ENCODE results near the gene CDKAL1.

Gene CDKAL1

GRCh38 chr6:21214738-21215448 lies 680.6 kb downstream of the CDKAL1 start:
- Histone ChIP-seq H3K4me3 (IDR thresholded peaks at IDR 0.05; ENCODE audit: insufficient read depth, low read depth, low read length) (no peak overlapping the region), H3K4me2 (no peak overlapping the region), H4K20me1 (ENCODE audit: insufficient read depth) (no peaks in the 10 kb centered on the region), H3K27me3 (ENCODE audit: insufficient read depth, low read depth) (no peaks in the 10 kb centered on the region), H3K79me2 (ENCODE audit: insufficient read depth, low read depth) (no peaks in the 10 kb centered on the region), H3K9ac (no peak overlapping the region), H2AFZ (ENCODE audit: low read depth) (no peak overlapping the region), H3K36me3 (ENCODE audit: insufficient read depth) (no peaks in the 10 kb centered on the region), H3K27ac (no peak overlapping the region), H3K4me1 (ENCODE audit: low read depth, poor library complexity, severe bottlenecking) (no peaks in the 10 kb centered on the region)
- TF ChIP-seq, protein P1, sequence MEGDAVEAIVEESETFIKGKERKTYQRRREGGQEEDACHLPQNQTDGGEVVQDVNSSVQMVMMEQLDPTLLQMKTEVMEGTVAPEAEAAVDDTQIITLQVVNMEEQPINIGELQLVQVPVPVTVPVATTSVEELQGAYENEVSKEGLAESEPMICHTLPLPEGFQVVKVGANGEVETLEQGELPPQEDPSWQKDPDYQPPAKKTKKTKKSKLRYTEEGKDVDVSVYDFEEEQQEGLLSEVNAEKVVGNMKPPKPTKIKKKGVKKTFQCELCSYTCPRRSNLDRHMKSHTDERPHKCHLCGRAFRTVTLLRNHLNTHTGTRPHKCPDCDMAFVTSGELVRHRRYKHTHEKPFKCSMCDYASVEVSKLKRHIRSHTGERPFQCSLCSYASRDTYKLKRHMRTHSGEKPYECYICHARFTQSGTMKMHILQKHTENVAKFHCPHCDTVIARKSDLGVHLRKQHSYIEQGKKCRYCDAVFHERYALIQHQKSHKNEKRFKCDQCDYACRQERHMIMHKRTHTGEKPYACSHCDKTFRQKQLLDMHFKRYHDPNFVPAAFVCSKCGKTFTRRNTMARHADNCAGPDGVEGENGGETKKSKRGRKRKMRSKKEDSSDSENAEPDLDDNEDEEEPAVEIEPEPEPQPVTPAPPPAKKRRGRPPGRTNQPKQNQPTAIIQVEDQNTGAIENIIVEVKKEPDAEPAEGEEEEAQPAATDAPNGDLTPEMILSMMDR (conservative IDR thresholded peaks at IDR 0.05; ENCODE audit: low read depth, low read length): no peak

GRCh38 chr6:21219241-21219640 lies 685.0 kb downstream of the CDKAL1 start:
- no peak overlapping the region for H3K9ac ChIP-seq
- H4K20me1 ChIP-seq (ENCODE audit: insufficient read depth): no peaks in the 10 kb centered on the region
- H3K27ac ChIP-seq: no peak overlapping the region
- TF ChIP-seq, protein P1 (conservative IDR thresholded peaks at IDR 0.05; ENCODE audit: low read depth, low read length): no peak
- no peaks in the 10 kb centered on the region for H3K79me2 ChIP-seq (ENCODE audit: insufficient read depth, low read depth)
- H3K4me2 ChIP-seq: no peak overlapping the region
- H3K36me3 ChIP-seq (ENCODE audit: insufficient read depth): no peaks in the 10 kb centered on the region
- H3K27me3 ChIP-seq (ENCODE audit: insufficient read depth, low read depth): no peaks in the 10 kb centered on the region
- H3K4me3 ChIP-seq (IDR thresholded peaks at IDR 0.05; ENCODE audit: insufficient read depth, low read depth, low read length): no peak overlapping the region
- H2AFZ ChIP-seq (ENCODE audit: low read depth): no peak overlapping the region
- H3K4me1 ChIP-seq (ENCODE audit: low read depth, poor library complexity, severe bottlenecking): no peaks in the 10 kb centered on the region

DNA sequence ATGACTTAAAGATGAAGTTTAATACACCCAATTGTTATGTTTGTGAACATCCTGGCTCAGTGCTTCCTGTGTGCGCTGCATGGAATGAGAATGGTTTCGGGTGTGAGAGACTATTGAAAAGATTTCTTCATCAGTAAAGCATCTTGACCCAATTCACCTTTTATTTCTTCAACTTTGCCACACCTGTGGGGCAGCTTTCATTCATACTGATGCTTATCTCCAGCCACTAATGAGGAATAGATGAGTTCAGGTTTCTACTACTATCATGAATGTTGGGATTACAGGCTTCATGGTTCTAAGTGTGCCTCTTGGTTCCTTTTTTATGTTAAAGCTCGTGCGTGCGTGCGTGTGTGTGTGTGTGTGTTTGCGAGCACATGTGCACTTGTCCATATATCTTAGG lies 685.6 kb downstream of the CDKAL1 start:
- no peak overlapping the region for H3K27ac ChIP-seq
- H3K4me1 ChIP-seq (ENCODE audit: low read depth, poor library complexity, severe bottlenecking): no peaks in the 10 kb centered on the region
- H2AFZ ChIP-seq (ENCODE audit: low read depth): no peak overlapping the region
- H3K36me3 ChIP-seq (ENCODE audit: insufficient read depth): no peaks in the 10 kb centered on the region
- TF ChIP-seq, protein P1 (conservative IDR thresholded peaks at IDR 0.05; ENCODE audit: low read depth, low read length): no peak
- H3K27me3 ChIP-seq (ENCODE audit: insufficient read depth, low read depth): no peaks in the 10 kb centered on the region
- no peak overlapping the region for H3K4me2 ChIP-seq
- no peaks in the 10 kb centered on the region for H4K20me1 ChIP-seq (ENCODE audit: insufficient read depth)
- no peaks in the 10 kb centered on the region for H3K79me2 ChIP-seq (ENCODE audit: insufficient read depth, low read depth)
- H3K9ac ChIP-seq: no peak overlapping the region
- no peak overlapping the region for H3K4me3 ChIP-seq (IDR thresholded peaks at IDR 0.05; ENCODE audit: insufficient read depth, low read depth, low read length)

DNA sequence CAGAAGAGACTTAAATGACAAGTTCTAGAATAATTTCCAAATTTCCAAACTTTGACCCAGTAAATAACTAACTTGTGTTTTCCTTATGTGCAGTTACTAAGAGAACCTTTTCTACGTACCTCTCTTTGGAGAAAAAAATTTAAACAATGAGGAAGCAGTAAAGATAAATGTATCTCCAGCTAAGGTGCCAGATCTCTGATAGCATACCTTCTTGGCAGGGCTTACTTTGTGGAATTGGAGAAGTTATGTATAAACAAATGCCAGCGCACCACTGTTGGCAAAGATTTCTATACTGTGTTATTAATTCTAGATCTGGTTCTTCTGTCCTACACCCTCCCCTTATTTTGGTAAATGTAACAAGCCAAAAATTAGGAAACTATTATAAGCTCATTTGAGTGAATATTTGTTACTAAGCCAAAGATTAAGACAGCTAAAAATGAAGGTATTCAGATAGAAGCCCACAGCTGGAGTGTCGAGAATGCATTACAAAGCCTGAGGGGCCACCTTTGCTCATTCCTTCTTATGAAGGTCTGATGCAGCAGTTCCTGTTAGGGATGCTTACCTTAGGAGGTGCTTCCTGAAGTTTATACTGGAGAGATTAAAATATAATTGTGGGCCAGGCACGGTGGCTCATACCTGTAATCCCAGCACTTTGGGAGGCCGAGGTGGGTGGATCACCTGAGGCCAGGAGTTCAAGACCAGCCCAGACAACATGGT lies 686.2 kb downstream of the CDKAL1 start:
- TF ChIP-seq, protein P1 (conservative IDR thresholded peaks at IDR 0.05; ENCODE audit: low read depth, low read length): no peak
- Histone ChIP-seq H3K4me1 (ENCODE audit: low read depth, poor library complexity, severe bottlenecking) (no peaks in the 10 kb centered on the region), H3K79me2 (ENCODE audit: insufficient read depth, low read depth) (no peaks in the 10 kb centered on the region), H4K20me1 (ENCODE audit: insufficient read depth) (no peaks in the 10 kb centered on the region), H3K4me2 (no peak overlapping the region), H3K4me3 (IDR thresholded peaks at IDR 0.05; ENCODE audit: insufficient read depth, low read depth, low read length) (no peak overlapping the region), H2AFZ (ENCODE audit: low read depth) (no peak overlapping the region), H3K9ac (no peak overlapping the region), H3K27ac (no peak overlapping the region), H3K27me3 (ENCODE audit: insufficient read depth, low read depth) (no peaks in the 10 kb centered on the region), H3K36me3 (ENCODE audit: insufficient read depth) (no peaks in the 10 kb centered on the region)
